Measurements from ENCODE around the gene PCDH9.

DNA sequence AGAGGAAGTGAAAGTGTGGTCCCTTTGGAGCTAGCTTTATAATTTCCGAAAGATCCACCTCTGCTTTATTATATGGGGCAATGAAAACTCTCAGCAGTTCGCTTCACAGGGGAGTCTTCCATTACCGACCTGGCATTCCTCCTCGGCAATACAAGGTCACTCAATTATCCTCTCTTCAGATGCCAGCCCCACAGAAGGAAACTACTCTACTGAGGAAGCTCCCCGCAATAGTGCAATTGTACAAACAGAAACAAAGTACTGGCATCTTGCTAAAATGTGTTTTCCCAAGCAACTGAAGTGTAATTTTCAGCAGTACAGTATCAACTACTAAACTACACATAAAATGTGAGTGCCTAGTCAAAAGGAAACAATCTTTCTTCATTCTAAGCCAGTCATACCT lies 702.0 kb downstream of the PCDH9 start:
- TF ChIP-seq CTCF (conservative IDR thresholded peaks at IDR 0.05 in 1 of 2, IDR thresholded peaks at IDR 0.05 in 1 of 2; ENCODE audit: extremely low read depth in 1 of 2, insufficient read depth in 1 of 2, low read depth in 1 of 2, low read length in 2 of 2): no peak
- no peak for TF ChIP-seq EZH2 (IDR thresholded peaks at IDR 0.05; ENCODE audit: borderline replicate concordance, low read length)

All from mammary epithelial cell (primary cell).